Right atrium auricular region (tissue), 2 donors: Measurements from ENCODE around the gene RAB26. TPM values are rescaled to one million over a fixed set of nuclear protein-coding genes. Genes with fewer than 3 reads are reported as not detected.

Source experiments
- DNase-seq: peaks from one replicate; pipeline ENCODE4 v3.0.0-alpha.2; 2019; ENCODE audit warnings: low spot score
- H3K27ac ChIP-seq, 2 donors: fragments of 200-600 bp; sonication (generic); 1 replicate in 1 of 2; 2 replicates in 1 of 2; pipeline ENCODE4 v1.5.1; 2016 to 2019
- H3K27me3 ChIP-seq, 2 donors: fragments of 200-600 bp; sonication (generic); one replicate each; pipeline versions ENCODE4 v1.5.1 to v1.6.0; 2017 to 2019
- H3K36me3 ChIP-seq: fragments of 200-600 bp; sonication (generic); one replicate; pipeline ENCODE4 v1.5.1; 2016
- H3K4me1 ChIP-seq, 2 donors: fragments of 200-600 bp; sonication (generic); one replicate each; pipeline versions ENCODE4 v1.5.1 to v1.6.0; 2017 to 2019
- H3K4me3 ChIP-seq, 2 donors: fragments of 200-600 bp; sonication (generic); 1 replicate in 1 of 2; 2 replicates in 1 of 2; pipeline ENCODE4 v1.5.1; 2017 to 2019; ENCODE audit warnings: mild to moderate bottlenecking in 1 of 2, moderate library complexity in 1 of 2
- H3K9me3 ChIP-seq, 2 donors: fragments of 200-600 bp; sonication (generic); one replicate each; pipeline ENCODE4 v1.5.1; 2019
- CTCF ChIP-seq, 2 donors: fragments of 200-600 bp; sonication (generic); IDR thresholded peaks; one replicate each; pipeline ENCODE4 v1.5.1; 2019; ENCODE audit warnings: antibody characterized with exemption in 2 of 2
- total RNA-seq, 2 donors: library from RNA; depleted of rRNA; stranded (reverse); fragments of >200 nt; gene quantifications; one replicate each; pipeline ENCODE4 v1.1.0, GENCODE V29; 2016

RAB26 gene
- total RNA-seq, 2 donors from 2014 or later, result 0.31 to 1.4 TPM

DNA sequence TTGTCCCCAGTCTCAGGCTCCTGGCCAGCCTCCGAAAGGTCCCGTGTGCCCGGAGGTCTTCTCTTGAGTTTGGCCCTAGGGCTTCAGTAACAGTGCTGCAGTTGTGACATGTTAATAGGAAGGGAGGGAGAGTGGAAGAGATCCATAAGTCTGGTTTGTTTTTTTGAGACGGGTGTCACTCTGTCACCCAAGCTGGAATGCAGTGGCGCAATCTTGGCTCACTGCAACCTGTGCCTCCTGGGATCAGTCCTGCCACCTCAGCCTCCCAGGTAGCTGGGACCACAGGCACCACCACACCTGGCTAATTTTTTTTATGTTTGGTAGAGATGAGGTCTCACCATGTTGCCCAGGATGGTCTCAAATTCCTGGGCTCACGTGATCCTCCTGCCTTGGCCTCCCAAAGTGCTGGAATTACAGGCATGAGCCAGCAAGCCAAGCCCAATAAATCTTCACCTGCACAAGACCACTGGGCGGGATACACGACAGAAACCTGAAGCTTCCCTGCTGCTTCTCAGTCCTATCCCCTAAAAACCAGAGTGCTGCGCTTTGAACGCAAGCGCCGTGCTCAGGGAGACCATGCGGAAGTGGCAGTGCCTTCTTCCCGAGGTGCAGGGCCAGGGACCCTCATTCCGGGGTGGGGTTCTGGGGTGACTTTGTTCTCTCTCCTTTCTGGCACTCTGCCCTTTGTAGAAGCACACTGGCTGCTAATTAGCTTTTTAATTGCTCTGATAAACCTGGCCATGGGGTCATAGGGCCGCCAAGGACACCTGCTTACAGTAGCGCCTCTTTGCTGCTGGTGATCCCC is 18.0 kb downstream of the RAB26 start:
- Histone ChIP-seq H3K9me3 (no peaks in the 10 kb centered on the region), H3K4me1 (peaks cover 0 to 5% of the 10 kb centered on the region in 2 donors), H3K36me3 (peaks cover 26% of the 10 kb centered on the region), H3K4me3 (no peak overlapping the region), H3K27ac (no peak overlapping the region), H3K27me3 (no peaks in the 10 kb centered on the region)
- TF ChIP-seq CTCF (IDR thresholded peaks at IDR 0.05), result no peak
- DNase-seq, result no peak

DNA sequence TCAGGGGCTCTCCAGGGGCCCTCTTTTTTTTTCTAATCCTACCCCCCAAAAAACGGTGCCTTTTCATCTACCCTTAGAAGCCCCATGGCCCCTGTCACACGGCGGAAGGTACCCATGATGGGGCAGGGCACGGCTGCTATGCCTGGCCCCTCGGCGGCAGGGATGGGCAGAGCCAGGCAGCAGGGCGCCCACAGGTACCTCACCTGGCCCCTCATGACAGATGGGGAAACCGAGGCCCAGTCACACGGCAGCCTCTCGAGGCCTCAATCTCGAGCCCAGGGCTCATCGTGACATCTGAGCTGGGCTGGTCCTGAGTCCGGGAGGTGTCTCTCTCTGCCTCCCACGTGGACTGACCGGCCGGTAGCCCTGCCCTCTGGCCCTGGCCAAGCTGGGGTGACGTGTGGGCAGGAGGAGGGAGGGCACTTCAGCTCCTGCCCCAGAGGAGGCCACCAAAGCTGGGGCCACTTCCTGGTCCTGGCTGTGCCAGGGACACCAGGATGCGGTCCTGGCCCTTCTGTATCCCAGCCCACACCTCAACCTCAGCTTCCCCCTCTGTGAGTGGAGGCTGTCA is 18.7 kb downstream of the RAB26 start:
- H3K4me1 ChIP-seq, result no peaks in the 10 kb centered on the region
- no peaks in the 10 kb centered on the region for H3K27me3 ChIP-seq
- peaks cover 33% of the 10 kb centered on the region for H3K36me3 ChIP-seq
- H3K4me3 ChIP-seq, result no peak overlapping the region
- no peak for TF ChIP-seq CTCF (IDR thresholded peaks at IDR 0.05)
- DNase-seq, result no peak
- no peak overlapping the region for H3K27ac ChIP-seq
- H3K9me3 ChIP-seq, result no peaks in the 10 kb centered on the region

- Histone ChIP-seq H3K4me3 (peak overlapping the region; percentile 23 to 39), H3K36me3 (peaks cover 59% of the 10 kb centered on the region)
Observed at GRCh38 chr16:2170080-2170479, 21.7 kb downstream of the RAB26 start.

DNA sequence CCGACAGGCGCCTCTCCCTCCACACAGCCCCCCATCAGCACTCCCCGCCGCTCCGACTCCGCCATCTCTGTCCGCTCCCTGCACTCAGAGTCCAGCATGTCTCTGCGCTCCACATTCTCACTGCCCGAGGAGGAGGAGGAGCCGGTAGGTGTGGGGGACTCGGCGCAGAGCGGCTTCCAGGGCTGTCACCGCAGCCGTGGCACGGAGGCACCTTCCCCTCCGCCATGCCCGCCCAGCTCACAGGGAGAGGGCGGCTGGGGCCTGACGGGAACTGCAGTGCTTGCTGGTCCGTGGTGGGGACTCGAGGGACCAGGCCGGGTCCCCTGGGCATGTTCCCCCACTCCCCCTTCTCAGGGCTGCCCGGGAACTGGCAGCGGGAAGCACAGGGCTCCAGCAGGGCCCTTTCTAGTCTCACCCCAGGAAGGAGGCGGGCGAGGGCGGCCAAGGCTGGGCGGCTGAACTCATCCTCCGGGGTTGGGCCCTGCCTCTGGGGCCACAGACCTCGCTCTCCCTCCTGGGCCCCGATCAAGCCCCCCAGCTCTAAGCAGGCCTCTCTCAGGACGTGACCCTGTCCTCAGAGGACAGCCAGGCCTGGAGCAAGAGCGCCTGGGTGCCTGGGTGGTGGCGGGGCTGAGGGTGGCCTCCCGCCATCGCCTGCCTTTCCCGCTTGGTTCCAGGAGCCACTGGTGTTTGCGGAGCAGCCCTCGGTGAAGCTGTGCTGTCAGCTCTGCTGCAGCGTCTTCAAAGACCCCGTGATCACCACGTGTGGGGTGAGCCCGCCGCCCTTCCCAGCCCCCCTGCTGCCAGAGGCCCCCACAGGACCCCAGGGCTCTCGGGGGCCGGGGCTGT is 22.4 kb downstream of the RAB26 start:
- Histone ChIP-seq H3K27me3 (no peaks in the 10 kb centered on the region), H3K4me3 (peak overlapping the region; percentile 23 to 39), H3K27ac (peak overlapping the region; percentile 16 to 36), H3K4me1 (no peaks in the 10 kb centered on the region), H3K36me3 (peaks cover 64% of the 10 kb centered on the region), H3K9me3 (no peaks in the 10 kb centered on the region)
- DNase-seq, result no peak
- no peak for TF ChIP-seq CTCF (IDR thresholded peaks at IDR 0.05)

More at GRCh38 chr16:2170080-2170479, 21.7 kb downstream of the RAB26 start:
- no peak for TF ChIP-seq CTCF (IDR thresholded peaks at IDR 0.05)
- H3K27me3 ChIP-seq, result no peaks in the 10 kb centered on the region
- H3K27ac ChIP-seq, result peak overlapping the region; percentile 36 to 43
- no peaks in the 10 kb centered on the region for H3K4me1 ChIP-seq
- DNase-seq, result no peak
- H3K9me3 ChIP-seq, result no peaks in the 10 kb centered on the region

- Histone ChIP-seq H3K36me3 (peaks cover 61% of the 10 kb centered on the region), H3K27ac (no peak overlapping the region), H3K4me3 (no peak overlapping the region), H3K27me3 (no peaks in the 10 kb centered on the region), H3K4me1 (no peaks in the 10 kb centered on the region), H3K9me3 (no peaks in the 10 kb centered on the region)
- DNase-seq, result no peak
- TF ChIP-seq CTCF (IDR thresholded peaks at IDR 0.05), result no peak
Observed at GRCh38 chr16:2171601-2172178, 23.3 kb downstream of the RAB26 start.
